Neuron (in vitro differentiated cells): ENCODE measurements around the gene DCTN5.

Experiments
- H2AFZ ChIP-seq: one replicate; pipeline ENCODE4 v1.6.1; 2013; ENCODE audit warnings: low read depth, mild to moderate bottlenecking, inconsistent platforms, low read length, moderate library complexity
- H3K27me3 ChIP-seq: one replicate; pipeline ENCODE4 v1.6.1; 2013; ENCODE audit warnings: low read length; ENCODE audit not compliant: insufficient read depth
- H3K36me3 ChIP-seq: one replicate; pipeline ENCODE4 v1.6.1; 2013; ENCODE audit warnings: low read length; ENCODE audit not compliant: insufficient read depth
- H3K4me1 ChIP-seq: one replicate; pipeline ENCODE4 v1.6.1; 2013; ENCODE audit warnings: low read length; ENCODE audit not compliant: insufficient read depth
- H3K4me3 ChIP-seq: 2 replicates; pipeline ENCODE4 v1.5.1; 2013; ENCODE audit warnings: mild to moderate bottlenecking, low read length, moderate library complexity
- H3K9me3 ChIP-seq: one replicate; pipeline ENCODE4 v1.6.1; 2013; ENCODE audit warnings: low read length

Gene DCTN5

GRCh38 chr16:23691483-23692189, 50.4 kb downstream of the DCTN5 start:
- H3K9me3 ChIP-seq, result no peaks in the 10 kb centered on the region
- no peaks in the 10 kb centered on the region for H3K4me1 ChIP-seq
- no peaks in the 10 kb centered on the region for H3K27me3 ChIP-seq
- no peak overlapping the region for H3K4me3 ChIP-seq
- H2AFZ ChIP-seq, result no peak overlapping the region
- peaks cover 48% of the 10 kb centered on the region for H3K36me3 ChIP-seq

- no peaks in the 10 kb centered on the region for H3K4me1 ChIP-seq
- H3K36me3 ChIP-seq, result peaks cover 41% of the 10 kb centered on the region
- no peak overlapping the region for H2AFZ ChIP-seq
- no peak overlapping the region for H3K4me3 ChIP-seq
- no peaks in the 10 kb centered on the region for H3K9me3 ChIP-seq
- no peaks in the 10 kb centered on the region for H3K27me3 ChIP-seq
Measured at GRCh38 chr16:23692190-23692837, 51.0 kb downstream of the DCTN5 start.

GRCh38 chr16:23694265-23694643, 53.0 kb downstream of the DCTN5 start:
- H2AFZ ChIP-seq, result peak overlapping the region; percentile 57
- peak overlapping the region; percentile 47 for H3K4me3 ChIP-seq
- no peaks in the 10 kb centered on the region for H3K9me3 ChIP-seq

GRCh38 chr16:23694644-23695373, 53.5 kb downstream of the DCTN5 start:
- H3K4me1 ChIP-seq, result no peaks in the 10 kb centered on the region
- peaks cover 16% of the 10 kb centered on the region for H3K36me3 ChIP-seq
- no peaks in the 10 kb centered on the region for H3K27me3 ChIP-seq
- H2AFZ ChIP-seq, result peak overlapping the region; percentile 57
- H3K9me3 ChIP-seq, result no peaks in the 10 kb centered on the region
- H3K4me3 ChIP-seq, result peak overlapping the region; percentile 47

More at GRCh38 chr16:23694265-23694643, 53.0 kb downstream of the DCTN5 start:
- Histone ChIP-seq H3K36me3 (peaks cover 22% of the 10 kb centered on the region), H3K4me1 (no peaks in the 10 kb centered on the region), H3K27me3 (no peaks in the 10 kb centered on the region)

GRCh38 chr16:23695756-23696155, 54.5 kb downstream of the DCTN5 start:
- no peaks in the 10 kb centered on the region for H3K9me3 ChIP-seq
- no peaks in the 10 kb centered on the region for H3K4me1 ChIP-seq
- no peak overlapping the region for H2AFZ ChIP-seq
- no peaks in the 10 kb centered on the region for H3K27me3 ChIP-seq
- peaks cover 7% of the 10 kb centered on the region for H3K36me3 ChIP-seq
- H3K4me3 ChIP-seq, result no peak overlapping the region

- H2AFZ ChIP-seq, result no peak overlapping the region
- no peak overlapping the region for H3K4me3 ChIP-seq
- peaks cover 2% of the 10 kb centered on the region for H3K9me3 ChIP-seq
- H3K27me3 ChIP-seq, result no peaks in the 10 kb centered on the region
- H3K4me1 ChIP-seq, result no peaks in the 10 kb centered on the region
- H3K36me3 ChIP-seq, result no peaks in the 10 kb centered on the region
Measured at GRCh38 chr16:23699100-23699499, 57.8 kb downstream of the DCTN5 start.

- Histone ChIP-seq H3K27me3 (no peaks in the 10 kb centered on the region), H3K36me3 (no peaks in the 10 kb centered on the region), H3K9me3 (peaks cover 2% of the 10 kb centered on the region), H2AFZ (no peak overlapping the region), H3K4me3 (no peak overlapping the region), H3K4me1 (no peaks in the 10 kb centered on the region)
Measured at GRCh38 chr16:23700093-23700492, 58.8 kb downstream of the DCTN5 start.

GRCh38 chr16:23700509-23700908, 59.2 kb downstream of the DCTN5 start:
- Histone ChIP-seq H3K36me3 (no peaks in the 10 kb centered on the region), H3K27me3 (no peaks in the 10 kb centered on the region), H2AFZ (no peak overlapping the region), H3K4me3 (no peak overlapping the region), H3K9me3 (peaks cover 2% of the 10 kb centered on the region), H3K4me1 (no peaks in the 10 kb centered on the region)

GRCh38 chr16:23701045-23701444, 59.8 kb downstream of the DCTN5 start:
- H3K4me3 ChIP-seq, result no peak overlapping the region
- H3K36me3 ChIP-seq, result no peaks in the 10 kb centered on the region
- H3K4me1 ChIP-seq, result no peaks in the 10 kb centered on the region
- no peaks in the 10 kb centered on the region for H3K27me3 ChIP-seq
- no peak overlapping the region for H2AFZ ChIP-seq
- peaks cover 2% of the 10 kb centered on the region for H3K9me3 ChIP-seq

GRCh38 chr16:23702951-23703350, 61.7 kb downstream of the DCTN5 start:
- no peak overlapping the region for H3K4me3 ChIP-seq
- H3K9me3 ChIP-seq, result peaks cover 2% of the 10 kb centered on the region
- H2AFZ ChIP-seq, result no peak overlapping the region
- H3K27me3 ChIP-seq, result peaks cover 3% of the 10 kb centered on the region
- no peaks in the 10 kb centered on the region for H3K4me1 ChIP-seq
- no peaks in the 10 kb centered on the region for H3K36me3 ChIP-seq

GRCh38 chr16:23704772-23705516, 63.7 kb downstream of the DCTN5 start:
- Histone ChIP-seq H3K27me3 (peaks cover 4% of the 10 kb centered on the region), H2AFZ (no peak overlapping the region), H3K4me1 (no peaks in the 10 kb centered on the region), H3K9me3 (peaks cover 2% of the 10 kb centered on the region), H3K4me3 (no peak overlapping the region), H3K36me3 (no peaks in the 10 kb centered on the region)

- no peaks in the 10 kb centered on the region for H3K36me3 ChIP-seq
- no peaks in the 10 kb centered on the region for H3K4me1 ChIP-seq
- no peak overlapping the region for H2AFZ ChIP-seq
- H3K9me3 ChIP-seq, result peaks cover 2% of the 10 kb centered on the region
- H3K4me3 ChIP-seq, result no peak overlapping the region
- peaks cover 4% of the 10 kb centered on the region for H3K27me3 ChIP-seq
Measured at GRCh38 chr16:23705517-23705902, 64.2 kb downstream of the DCTN5 start.

GRCh38 chr16:23706439-23706838, 65.2 kb downstream of the DCTN5 start:
- Histone ChIP-seq H3K4me1 (no peaks in the 10 kb centered on the region), H3K4me3 (no peak overlapping the region), H3K27me3 (peaks cover 6% of the 10 kb centered on the region), H3K9me3 (peaks cover 2% of the 10 kb centered on the region), H2AFZ (no peak overlapping the region), H3K36me3 (no peaks in the 10 kb centered on the region)
